Mucosa of stomach (tissue), 1 donor: ENCODE data around the gene UBR4.

Experiments
- H3K27me3 ChIP-seq: one replicate; pipeline ENCODE4 v1.7.0; 2013; ENCODE audit warnings: mild to moderate bottlenecking, low read length; ENCODE audit not compliant: control insufficient read depth, insufficient read depth
- H3K36me3 ChIP-seq: one replicate; pipeline ENCODE4 v1.7.0; 2013; ENCODE audit warnings: low read length; ENCODE audit not compliant: control insufficient read depth, insufficient read depth
- H3K4me1 ChIP-seq: one replicate; pipeline ENCODE4 v1.7.0; 2013; ENCODE audit warnings: mild to moderate bottlenecking, low read length; ENCODE audit not compliant: control insufficient read depth, insufficient read depth
- H3K4me3 ChIP-seq: one replicate; pipeline ENCODE4 v1.7.0; 2013; ENCODE audit warnings: low read length
- H3K9ac ChIP-seq: one replicate; pipeline ENCODE4 v1.7.0; 2013; ENCODE audit warnings: mild to moderate bottlenecking, low read length, moderate library complexity
- H3K9me3 ChIP-seq: one replicate; pipeline ENCODE4 v1.7.0; 2013; ENCODE audit warnings: mild to moderate bottlenecking, low read length, moderate library complexity; ENCODE audit not compliant: control insufficient read depth
- donor health status: Pancreatic carcinoma.

Gene UBR4

GRCh38 chr1:19179597-19180264 lies 30.3 kb downstream of the UBR4 start:
- Histone ChIP-seq H3K36me3 (no peaks in the 10 kb centered on the region), H3K9me3 (no peaks in the 10 kb centered on the region), H3K27me3 (no peaks in the 10 kb centered on the region), H3K9ac (no peak overlapping the region), H3K4me3 (no peak overlapping the region), H3K4me1 (no peaks in the 10 kb centered on the region)

GRCh38 chr1:19178734-19179398 lies 31.2 kb downstream of the UBR4 start:
- Histone ChIP-seq H3K9ac (no peak overlapping the region), H3K4me1 (no peaks in the 10 kb centered on the region), H3K4me3 (no peak overlapping the region), H3K27me3 (no peaks in the 10 kb centered on the region), H3K36me3 (no peaks in the 10 kb centered on the region), H3K9me3 (no peaks in the 10 kb centered on the region)

GRCh38 chr1:19177811-19178210 lies 32.3 kb downstream of the UBR4 start:
- no peak overlapping the region for H3K4me3 ChIP-seq

GRCh38 chr1:19169642-19170041 lies 40.4 kb downstream of the UBR4 start:
- Histone ChIP-seq H3K9me3 (no peaks in the 10 kb centered on the region), H3K9ac (no peak overlapping the region), H3K4me1 (no peaks in the 10 kb centered on the region), H3K36me3 (peaks cover 6% of the 10 kb centered on the region), H3K4me3 (no peak overlapping the region), H3K27me3 (no peaks in the 10 kb centered on the region)

More at GRCh38 chr1:19177811-19178210, 32.3 kb downstream of the UBR4 start:
- Histone ChIP-seq H3K36me3 (peaks cover 4% of the 10 kb centered on the region), H3K9ac (no peak overlapping the region), H3K9me3 (no peaks in the 10 kb centered on the region), H3K4me1 (no peaks in the 10 kb centered on the region), H3K27me3 (no peaks in the 10 kb centered on the region)

- no peaks in the 10 kb centered on the region for H3K27me3 ChIP-seq
- no peaks in the 10 kb centered on the region for H3K36me3 ChIP-seq
- no peak overlapping the region for H3K4me3 ChIP-seq
- H3K9me3 ChIP-seq = no peaks in the 10 kb centered on the region
- no peak overlapping the region for H3K9ac ChIP-seq
- H3K4me1 ChIP-seq = no peaks in the 10 kb centered on the region
These were observed 42.9 kb downstream of the UBR4 start for GRCh38 chr1:19167140-19167539.

- H3K9me3 ChIP-seq = no peaks in the 10 kb centered on the region
- H3K9ac ChIP-seq = no peak overlapping the region
- H3K27me3 ChIP-seq = no peaks in the 10 kb centered on the region
- peaks cover 3% of the 10 kb centered on the region for H3K36me3 ChIP-seq
- no peak overlapping the region for H3K4me3 ChIP-seq
- no peaks in the 10 kb centered on the region for H3K4me1 ChIP-seq
These were observed 44.0 kb downstream of the UBR4 start for GRCh38 chr1:19166066-19166465.

- H3K9me3 ChIP-seq = no peaks in the 10 kb centered on the region
- peaks cover 9% of the 10 kb centered on the region for H3K36me3 ChIP-seq
- no peaks in the 10 kb centered on the region for H3K27me3 ChIP-seq
- H3K4me3 ChIP-seq = no peak overlapping the region
- H3K9ac ChIP-seq = no peak overlapping the region
- no peaks in the 10 kb centered on the region for H3K4me1 ChIP-seq
These were observed 44.6 kb downstream of the UBR4 start for GRCh38 chr1:19165501-19165900.

- H3K9ac ChIP-seq = no peak overlapping the region
- H3K27me3 ChIP-seq = no peaks in the 10 kb centered on the region
- H3K36me3 ChIP-seq = peaks cover 10% of the 10 kb centered on the region
- H3K4me1 ChIP-seq = no peaks in the 10 kb centered on the region
- H3K4me3 ChIP-seq = no peak overlapping the region
- H3K9me3 ChIP-seq = no peaks in the 10 kb centered on the region
These were observed 45.6 kb downstream of the UBR4 start for GRCh38 chr1:19164274-19165015.

GRCh38 chr1:19163261-19163660 lies 46.8 kb downstream of the UBR4 start:
- H3K9me3 ChIP-seq = no peaks in the 10 kb centered on the region
- no peak overlapping the region for H3K4me3 ChIP-seq
- no peaks in the 10 kb centered on the region for H3K27me3 ChIP-seq
- no peak overlapping the region for H3K9ac ChIP-seq
- H3K36me3 ChIP-seq = peaks cover 10% of the 10 kb centered on the region
- no peaks in the 10 kb centered on the region for H3K4me1 ChIP-seq

GRCh38 chr1:19160831-19161230 lies 49.2 kb downstream of the UBR4 start:
- Histone ChIP-seq H3K4me1 (no peaks in the 10 kb centered on the region), H3K27me3 (no peaks in the 10 kb centered on the region), H3K9ac (no peak overlapping the region), H3K9me3 (no peaks in the 10 kb centered on the region), H3K36me3 (peaks cover 17% of the 10 kb centered on the region), H3K4me3 (no peak overlapping the region)

- no peak overlapping the region for H3K4me3 ChIP-seq
- no peaks in the 10 kb centered on the region for H3K9me3 ChIP-seq
- no peaks in the 10 kb centered on the region for H3K27me3 ChIP-seq
- H3K36me3 ChIP-seq = peaks cover 22% of the 10 kb centered on the region
- no peaks in the 10 kb centered on the region for H3K4me1 ChIP-seq
- no peak overlapping the region for H3K9ac ChIP-seq
These were observed 52.4 kb downstream of the UBR4 start for GRCh38 chr1:19157653-19158052.

GRCh38 chr1:19156676-19157075 lies 53.4 kb downstream of the UBR4 start:
- no peaks in the 10 kb centered on the region for H3K4me1 ChIP-seq
- no peaks in the 10 kb centered on the region for H3K9me3 ChIP-seq
- H3K4me3 ChIP-seq = no peak overlapping the region
- H3K9ac ChIP-seq = no peak overlapping the region
- peaks cover 29% of the 10 kb centered on the region for H3K36me3 ChIP-seq
- no peaks in the 10 kb centered on the region for H3K27me3 ChIP-seq
